H1 (cell line): ENCODE data around the gene TPD52L2. TPM values are rescaled to one million over a fixed set of nuclear protein-coding genes. Genes with fewer than 3 reads are reported as not detected.

Experiments
- microRNA counts: library from miRNA; unstranded; fragments of <30 nt; microRNA quantifications from one replicate; lab custom pipeline; 2015
- microRNA-seq, 2 experiments: library from miRNA; unstranded; fragments of <30 nt; microRNA quantifications; one replicate each; pipeline versions ENCODE4 to v1.2.0, GENCODE V29; 2016 to 2020; ENCODE audit warnings: borderline microRNAs expressed in 2 of 2, borderline number of aligned reads in 2 of 2, borderline replicate concordance in 1 of 2
- polyA plus RNA-seq, 7 experiments: library from polyadenylated mRNA; depleted of rRNA in 3 of 7; stranded (reverse) in 5 of 7; unstranded in 2 of 7; fragments of >200 nt in 5 of 7; fragments of 200-250 nt in 2 of 7; gene quantifications; 1 replicate in 5 of 7; 2 replicates in 1 of 7; 4 replicates in 1 of 7; pipeline versions ENCODE4 v1.2.1 to v1.2.3, GENCODE V29; 2011 to 2013; ENCODE audit warnings: missing spikeins in 2 of 7, mixed read lengths in 2 of 7
- small RNA-seq: library from polyadenylated mRNA; stranded (forward); fragments of <200 nt; extraction: miRNeasy Mini kit (QIAGEN cat#:217004); gene quantifications from one replicate; pipeline ENCODE3, GENCODE V24; 2013; ENCODE audit not compliant: insufficient read depth
- total RNA-seq: library from RNA; stranded (reverse); fragmentation: NEBNext Ultra II Directional; extraction: Animal tissue kit (Norgen Biotek cat#: 25700); gene quantifications from 2 replicates; pipeline ENCODE4 v1.2.1, GENCODE V29; 2021

The TPD52L2 gene
- total and polyA plus RNA-seq, 2 of the 8 experiments (the other 6 are each of a cell fraction or from before 2014, with no cell fraction given) = 77.1 to 80.2 TPM

MicroRNAs encoded within 50 kb of the gene (microRNA counts, 767-probe panel; counts per million panel counts)
- microRNA hsa-miR-1914-5p (lab: Ali Mortazavi, UCI) = 879 counts per million, percentile 95 among the panel's probes with 10 or more counts
- microRNA hsa-miR-941 (lab: Ali Mortazavi, UCI) = 879 counts per million, percentile 95 among the panel's probes with 10 or more counts

Small RNAs within 50 kb of the gene (microRNA-seq; reads per million reads assigned to microRNA genes)
- gene MIR1914 (0 to 0.81 reads per million in 2 experiments), gene MIR941-1 (0 reads per million in 2 experiments), gene MIR941-2 (0 reads per million in 2 experiments), gene MIR941-3 (0 reads per million in 2 experiments), gene MIR941-4 (0 reads per million in 2 experiments), gene MIR941-5 (0 reads per million in 2 experiments)

Small RNAs within 50 kb of the gene (small RNA-seq; reads per million reads assigned to genes)
- not detected for gene MIR941-2
- gene MIR941-4 = not detected
- not detected for gene MIR941-5
- not detected for gene RNU1-134P

Other genes with a start within 250 kb of the TPD52L2 start
- 12.9 and 14.2 TPM in 2 replicates for gene GMEB2, start 238.2 kb upstream of the TPD52L2 start, total RNA-seq
- gene GMEB2, start 238.2 kb upstream of the TPD52L2 start, polyA plus RNA-seq (2011; rRNA removed) = 14.2 and 19.1 TPM in 2 replicates
- 63.1 and 71.6 TPM in 2 replicates for gene STMN3, start 211.8 kb upstream of the TPD52L2 start, total RNA-seq
- 51.5 and 70.8 TPM in 2 replicates for gene STMN3, start 211.8 kb upstream of the TPD52L2 start, polyA plus RNA-seq (2011; rRNA removed)
- 37.1 and 37.8 TPM in 2 replicates for gene RTEL1, start 207.0 kb upstream of the TPD52L2 start, total RNA-seq
- gene RTEL1, start 207.0 kb upstream of the TPD52L2 start, polyA plus RNA-seq (2011; rRNA removed) = 16.2 and 24.3 TPM in 2 replicates
- gene TNFRSF6B, start 168.6 kb upstream of the TPD52L2 start, total RNA-seq = not detected in 2 replicates
- gene TNFRSF6B, start 168.6 kb upstream of the TPD52L2 start, polyA plus RNA-seq (2011; rRNA removed) = 3.1 and 5.4 TPM in 2 replicates
- 21.9 and 22.9 TPM in 2 replicates for gene ARFRP1, start 157.3 kb upstream of the TPD52L2 start, total RNA-seq
- gene ARFRP1, start 157.3 kb upstream of the TPD52L2 start, polyA plus RNA-seq (2011; rRNA removed) = 12.9 and 19.4 TPM in 2 replicates
- gene ZGPAT, start 157.2 kb upstream of the TPD52L2 start, total RNA-seq = 21.4 and 24.9 TPM in 2 replicates
- gene ZGPAT, start 157.2 kb upstream of the TPD52L2 start, polyA plus RNA-seq (2011; rRNA removed) = 14.5 and 21.5 TPM in 2 replicates
- 3.3 and 4.5 TPM in 2 replicates for gene LIME1, start 128.6 kb upstream of the TPD52L2 start, total RNA-seq
- gene LIME1, start 128.6 kb upstream of the TPD52L2 start, polyA plus RNA-seq (2011; rRNA removed) = 5.9 and 9.5 TPM in 2 replicates
- gene SLC2A4RG, start 125.5 kb upstream of the TPD52L2 start, total RNA-seq = 25.0 and 29.1 TPM in 2 replicates
- 15.9 and 32.9 TPM in 2 replicates for gene SLC2A4RG, start 125.5 kb upstream of the TPD52L2 start, polyA plus RNA-seq (2011; rRNA removed)
- 21.1 and 22.4 TPM in 2 replicates for gene ZBTB46, start 34.0 kb upstream of the TPD52L2 start, total RNA-seq
- 6.4 and 10.7 TPM in 2 replicates for gene ZBTB46, start 34.0 kb upstream of the TPD52L2 start, polyA plus RNA-seq (2011; rRNA removed)
- gene ABHD16B, start 3.8 kb upstream of the TPD52L2 start, total RNA-seq = not detected in 2 replicates
- 0.05 TPM in 1 of 2 replicates, not detected in the other for gene ABHD16B, start 3.8 kb upstream of the TPD52L2 start, polyA plus RNA-seq (2011; rRNA removed)
- gene DNAJC5, start 29.9 kb downstream of the TPD52L2 start, total RNA-seq = 31.2 and 32.8 TPM in 2 replicates
- gene DNAJC5, start 29.9 kb downstream of the TPD52L2 start, polyA plus RNA-seq (2011; rRNA removed) = 19.2 and 25.0 TPM in 2 replicates
- 36.5 and 37.4 TPM in 2 replicates for gene UCKL1, start 91.1 kb downstream of the TPD52L2 start, total RNA-seq
- gene UCKL1, start 91.1 kb downstream of the TPD52L2 start, polyA plus RNA-seq (2011; rRNA removed) = 91.2 and 106 TPM in 2 replicates
- gene ZNF512B, start 104.7 kb downstream of the TPD52L2 start, total RNA-seq = 26.6 and 27.0 TPM in 2 replicates
- gene ZNF512B, start 104.7 kb downstream of the TPD52L2 start, polyA plus RNA-seq (2011; rRNA removed) = 7.3 and 10.6 TPM in 2 replicates
- gene SAMD10, start 114.4 kb downstream of the TPD52L2 start, total RNA-seq = 3.0 and 3.8 TPM in 2 replicates
- 5.2 and 6.4 TPM in 2 replicates for gene SAMD10, start 114.4 kb downstream of the TPD52L2 start, polyA plus RNA-seq (2011; rRNA removed)
- gene PRPF6, start 115.9 kb downstream of the TPD52L2 start, total RNA-seq = 76.9 and 80.7 TPM in 2 replicates
- gene PRPF6, start 115.9 kb downstream of the TPD52L2 start, polyA plus RNA-seq (2011; rRNA removed) = 27.9 and 42.8 TPM in 2 replicates
- 0.52 and 0.61 TPM in 2 replicates for gene C20orf204, start 170.9 kb downstream of the TPD52L2 start, total RNA-seq
- 0.39 and 0.96 TPM in 2 replicates for gene C20orf204, start 170.9 kb downstream of the TPD52L2 start, polyA plus RNA-seq (2011; rRNA removed)
- gene SOX18, start 184.4 kb downstream of the TPD52L2 start, total RNA-seq = 0.23 TPM in 1 of 2 replicates, not detected in the other
- 0.08 and 0.09 TPM in 2 replicates for gene SOX18, start 184.4 kb downstream of the TPD52L2 start, polyA plus RNA-seq (2011; rRNA removed)
- 41.4 and 46.3 TPM in 2 replicates for gene TCEA2, start 197.9 kb downstream of the TPD52L2 start, total RNA-seq
- 42.3 and 66.0 TPM in 2 replicates for gene TCEA2, start 197.9 kb downstream of the TPD52L2 start, polyA plus RNA-seq (2011; rRNA removed)
- gene RGS19, start 214.2 kb downstream of the TPD52L2 start, total RNA-seq = 12.7 and 13.1 TPM in 2 replicates
- 16.8 and 21.9 TPM in 2 replicates for gene RGS19, start 214.2 kb downstream of the TPD52L2 start, polyA plus RNA-seq (2011; rRNA removed)
- gene OPRL1, start 214.8 kb downstream of the TPD52L2 start, total RNA-seq = 0.52 and 0.63 TPM in 2 replicates
- gene OPRL1, start 214.8 kb downstream of the TPD52L2 start, polyA plus RNA-seq (2011; rRNA removed) = 0.98 and 2.0 TPM in 2 replicates
- gene LKAAEAR1, start 219.1 kb downstream of the TPD52L2 start, total RNA-seq = 0.41 and 0.52 TPM in 2 replicates
- gene LKAAEAR1, start 219.1 kb downstream of the TPD52L2 start, polyA plus RNA-seq (2011; rRNA removed) = 0.53 and 0.91 TPM in 2 replicates
- gene NPBWR2, start 242.3 kb downstream of the TPD52L2 start, total RNA-seq = not detected in 2 replicates
- gene NPBWR2, start 242.3 kb downstream of the TPD52L2 start, polyA plus RNA-seq (2011; rRNA removed) = not detected in 2 replicates